ENCODE results near the gene MAP2.

DNA sequence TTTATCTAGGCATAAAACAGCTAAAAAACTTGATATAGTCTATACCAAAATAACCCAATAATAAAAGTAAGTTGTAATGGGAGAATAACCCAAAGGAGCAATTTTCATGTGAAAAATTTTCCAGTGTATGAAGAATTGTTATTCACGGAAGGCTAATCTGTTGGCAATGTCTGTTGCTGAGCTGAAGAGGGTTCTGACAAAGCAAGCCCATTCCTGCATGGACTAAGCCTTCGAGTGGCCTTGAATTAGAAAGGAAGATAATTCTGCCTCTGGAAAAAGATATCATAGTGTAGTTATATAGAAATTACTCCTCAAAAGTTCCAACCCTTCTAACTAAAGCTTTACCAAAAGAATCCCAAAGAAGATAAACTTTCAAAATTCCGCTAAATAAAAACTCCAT is 101.5 kb downstream of the MAP2 start:
- TF ChIP-seq EZH2phosphoT487 (IDR thresholded peaks at IDR 0.05; ENCODE audit: unreplicated experiment) = no peak
- TF ChIP-seq EZH2 (IDR thresholded peaks at IDR 0.05; ENCODE audit: low read depth, unreplicated experiment) = no peak
- TF ChIP-seq, protein P1, sequence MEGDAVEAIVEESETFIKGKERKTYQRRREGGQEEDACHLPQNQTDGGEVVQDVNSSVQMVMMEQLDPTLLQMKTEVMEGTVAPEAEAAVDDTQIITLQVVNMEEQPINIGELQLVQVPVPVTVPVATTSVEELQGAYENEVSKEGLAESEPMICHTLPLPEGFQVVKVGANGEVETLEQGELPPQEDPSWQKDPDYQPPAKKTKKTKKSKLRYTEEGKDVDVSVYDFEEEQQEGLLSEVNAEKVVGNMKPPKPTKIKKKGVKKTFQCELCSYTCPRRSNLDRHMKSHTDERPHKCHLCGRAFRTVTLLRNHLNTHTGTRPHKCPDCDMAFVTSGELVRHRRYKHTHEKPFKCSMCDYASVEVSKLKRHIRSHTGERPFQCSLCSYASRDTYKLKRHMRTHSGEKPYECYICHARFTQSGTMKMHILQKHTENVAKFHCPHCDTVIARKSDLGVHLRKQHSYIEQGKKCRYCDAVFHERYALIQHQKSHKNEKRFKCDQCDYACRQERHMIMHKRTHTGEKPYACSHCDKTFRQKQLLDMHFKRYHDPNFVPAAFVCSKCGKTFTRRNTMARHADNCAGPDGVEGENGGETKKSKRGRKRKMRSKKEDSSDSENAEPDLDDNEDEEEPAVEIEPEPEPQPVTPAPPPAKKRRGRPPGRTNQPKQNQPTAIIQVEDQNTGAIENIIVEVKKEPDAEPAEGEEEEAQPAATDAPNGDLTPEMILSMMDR (conservative IDR thresholded peaks at IDR 0.05; ENCODE audit: low read depth in 2 of 2) = no peak
- no peak for TF ChIP-seq NANOG (IDR thresholded peaks at IDR 0.05; ENCODE audit: borderline replicate concordance)
- TF ChIP-seq, protein P2, sequence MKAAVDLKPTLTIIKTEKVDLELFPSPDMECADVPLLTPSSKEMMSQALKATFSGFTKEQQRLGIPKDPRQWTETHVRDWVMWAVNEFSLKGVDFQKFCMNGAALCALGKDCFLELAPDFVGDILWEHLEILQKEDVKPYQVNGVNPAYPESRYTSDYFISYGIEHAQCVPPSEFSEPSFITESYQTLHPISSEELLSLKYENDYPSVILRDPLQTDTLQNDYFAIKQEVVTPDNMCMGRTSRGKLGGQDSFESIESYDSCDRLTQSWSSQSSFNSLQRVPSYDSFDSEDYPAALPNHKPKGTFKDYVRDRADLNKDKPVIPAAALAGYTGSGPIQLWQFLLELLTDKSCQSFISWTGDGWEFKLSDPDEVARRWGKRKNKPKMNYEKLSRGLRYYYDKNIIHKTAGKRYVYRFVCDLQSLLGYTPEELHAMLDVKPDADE (IDR thresholded peaks at IDR 0.05) = no peak
- no peak for TF ChIP-seq POLR2AphosphoS5 (IDR thresholded peaks at IDR 0.05; ENCODE audit: low read depth)
- no peak for TF ChIP-seq JUNB (IDR thresholded peaks at IDR 0.05; ENCODE audit: unreplicated experiment)

Data from GM23338 (cell line).